Right lobe of liver (tissue), 6 donors: ENCODE data around the gene MCTP2. TPM values are rescaled to one million over a fixed set of nuclear protein-coding genes. Genes with fewer than 3 reads are reported as not detected.

ENCODE experiments used
- ATAC-seq, 4 donors: fragments of 200-7000 bp; cut with Tn5 transposase; one replicate each; pipeline ENCODE4 v1.9.1; 2020; ENCODE audit warnings: mild to moderate bottlenecking in 4 of 4, moderate library complexity in 4 of 4
- DNase-seq, 3 donors: peaks; one replicate each; pipeline ENCODE4 v3.0.0-alpha.2; 2020
- H3K27ac ChIP-seq, 3 donors: fragments of 200-600 bp; one replicate each; pipeline ENCODE4 v1.8.0; 2022
- H3K27me3 ChIP-seq, 2 donors: fragments of 200-600 bp; one replicate each; pipeline ENCODE4 v1.8.0; 2022
- H3K36me3 ChIP-seq, 4 donors: fragments of 200-600 bp; sonication (generic) in 1 of 4; one replicate each; pipeline versions ENCODE4 v1.5.1 to v1.8.0; 2017 to 2022; ENCODE audit warnings: control low read depth in 1 of 4
- H3K4me1 ChIP-seq, 4 donors: fragments of 200-600 bp; sonication (generic) in 1 of 4; one replicate each; pipeline versions ENCODE4 v1.5.1 to v1.8.0; 2017 to 2022; ENCODE audit warnings: control low read depth in 1 of 4
- H3K4me3 ChIP-seq, 3 donors: fragments of 200-600 bp; one replicate each; pipeline ENCODE4 v1.8.0; 2022
- H3K9me3 ChIP-seq, 4 donors: fragments of 200-600 bp; sonication (generic) in 1 of 4; one replicate each; pipeline versions ENCODE4 v1.5.1 to v1.8.0; 2017 to 2022; ENCODE audit warnings: control low read depth in 1 of 4
- POLR2A ChIP-seq: fragments of 450-650 bp; IDR thresholded peaks from one replicate; pipeline ENCODE4 v1.6.1; 2017; ENCODE audit warnings: antibody characterized with exemption, mild to moderate bottlenecking
- WGBS: methylation state at CpG from one replicate; pipeline ENCODE4 v1.1.6; 2018; ENCODE audit warnings: low coverage, low lambda C conversion rate; ENCODE audit not compliant: insufficient coverage; ENCODE audit errors: missing lambda C conversion rate; 5-methylcytosine and 5-hydroxymethylcytosine counted together
- intact Hi-C, 2 donors: fragments of 100-400 bp; cut with DNase I; formaldehyde crosslinking; loops; one replicate each; pipeline versions ENCODE4 v1.11.2 to v1.14.1; 2022
- total RNA-seq, 6 experiments: library from RNA; depleted of rRNA in 2 of 6; stranded (reverse); fragments of >200 nt in 2 of 6; fragmentation: NEBNext Ultra II Directional in 3 of 6; extraction: Animal tissue kit (Norgen Biotek cat#: 25700) in 3 of 6; gene quantifications; one replicate each; pipeline versions ENCODE4 v1.1.0 to v1.2.4, GENCODE V29; 2016 to 2023
- TF ChIP-seq, protein P1 (sequence below), 4 donors: fragments of 200-600 bp in 3 of 4; fragments of 450-650 bp in 1 of 4; IDR thresholded peaks; one replicate each; pipeline versions ENCODE4 v1.5.1 to v1.8.0; 2016 to 2022; ENCODE audit warnings: antibody characterized with exemption in 4 of 4, mild to moderate bottlenecking in 2 of 4
- donor health status: DM: no; HTN: yes; CAD: no.
- donor health status: DM: no; HTN: no; CAD: no.
- donor health status: DM: no; HTN: no; CAD: no.
- donor health status: DM: no; HTN: yes; CAD: no.
- donor health status: DM: no; HTN: yes; CAD: no.

The MCTP2 gene
- total RNA-seq, 6 experiments from 2014 or later: 1.8 to 5.3 (median 2.9) TPM

DNA sequence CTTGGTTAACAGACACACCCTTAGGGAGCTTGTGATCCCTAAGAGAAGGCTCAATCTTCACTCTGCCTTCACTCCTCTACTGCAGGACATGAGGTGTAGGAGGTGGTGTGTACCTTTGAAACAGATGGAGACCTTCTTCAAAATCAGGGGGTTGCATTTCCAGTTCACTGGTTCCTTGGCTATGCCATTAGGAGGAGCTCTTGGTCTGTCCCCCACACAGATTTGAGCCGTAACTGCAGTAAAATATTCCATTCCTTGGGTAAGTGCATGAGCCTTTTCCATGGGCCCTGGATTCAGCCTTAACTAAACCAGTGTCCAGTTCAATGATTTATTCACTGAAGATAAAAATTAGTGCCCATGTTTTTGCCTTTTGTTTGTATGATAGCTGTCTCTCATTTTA is 144.6 kb downstream of the MCTP2 start:
- ATAC-seq: no peak
- Histone ChIP-seq H3K9me3 (no peaks in the 10 kb centered on the region), H3K36me3 (no peaks in the 10 kb centered on the region), H3K4me1 (no peaks in the 10 kb centered on the region), H3K27me3 (no peaks in the 10 kb centered on the region), H3K4me3 (no peak overlapping the region), H3K27ac (no peak overlapping the region)
- TF ChIP-seq, protein P1, sequence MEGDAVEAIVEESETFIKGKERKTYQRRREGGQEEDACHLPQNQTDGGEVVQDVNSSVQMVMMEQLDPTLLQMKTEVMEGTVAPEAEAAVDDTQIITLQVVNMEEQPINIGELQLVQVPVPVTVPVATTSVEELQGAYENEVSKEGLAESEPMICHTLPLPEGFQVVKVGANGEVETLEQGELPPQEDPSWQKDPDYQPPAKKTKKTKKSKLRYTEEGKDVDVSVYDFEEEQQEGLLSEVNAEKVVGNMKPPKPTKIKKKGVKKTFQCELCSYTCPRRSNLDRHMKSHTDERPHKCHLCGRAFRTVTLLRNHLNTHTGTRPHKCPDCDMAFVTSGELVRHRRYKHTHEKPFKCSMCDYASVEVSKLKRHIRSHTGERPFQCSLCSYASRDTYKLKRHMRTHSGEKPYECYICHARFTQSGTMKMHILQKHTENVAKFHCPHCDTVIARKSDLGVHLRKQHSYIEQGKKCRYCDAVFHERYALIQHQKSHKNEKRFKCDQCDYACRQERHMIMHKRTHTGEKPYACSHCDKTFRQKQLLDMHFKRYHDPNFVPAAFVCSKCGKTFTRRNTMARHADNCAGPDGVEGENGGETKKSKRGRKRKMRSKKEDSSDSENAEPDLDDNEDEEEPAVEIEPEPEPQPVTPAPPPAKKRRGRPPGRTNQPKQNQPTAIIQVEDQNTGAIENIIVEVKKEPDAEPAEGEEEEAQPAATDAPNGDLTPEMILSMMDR (IDR thresholded peaks at IDR 0.05): peak in 1 of 4 donors; percentile 6
- TF ChIP-seq POLR2A: no peak
- no CpG with 5 or more reads among the region's 1 CpG for WGBS
- intact Hi-C loops: no loop called here
- DNase-seq: no peak

DNA sequence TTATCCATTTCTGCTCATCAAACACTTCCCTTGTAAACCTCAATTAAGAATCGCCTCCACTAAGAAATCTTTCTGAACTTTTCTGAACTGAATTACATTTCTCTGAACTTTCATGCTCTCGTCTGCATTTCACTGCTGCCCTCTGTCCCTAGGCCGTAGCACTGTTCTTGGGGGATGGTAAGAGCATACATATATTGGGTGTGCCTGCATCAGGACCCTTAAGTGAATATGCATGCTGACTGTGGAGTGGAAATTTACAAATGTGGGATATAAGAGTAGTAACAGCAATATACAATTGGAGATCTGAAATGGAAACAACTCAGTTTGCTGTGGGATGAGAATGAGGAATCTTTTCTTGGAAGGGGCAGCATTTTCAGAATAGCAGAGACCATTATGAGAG is 148.6 kb downstream of the MCTP2 start:
- Histone ChIP-seq H3K36me3 (no peaks in the 10 kb centered on the region), H3K4me1 (no peaks in the 10 kb centered on the region), H3K27ac (no peak overlapping the region), H3K4me3 (no peak overlapping the region), H3K9me3 (no peaks in the 10 kb centered on the region), H3K27me3 (no peaks in the 10 kb centered on the region)
- 57% methylated on average over 3 of the region's 3 CpGs for WGBS
- intact Hi-C loops: no loop called here
- no peak for ATAC-seq
- no peak for DNase-seq
- no peak for TF ChIP-seq POLR2A
- TF ChIP-seq, protein P1 (IDR thresholded peaks at IDR 0.05): no peak

DNA sequence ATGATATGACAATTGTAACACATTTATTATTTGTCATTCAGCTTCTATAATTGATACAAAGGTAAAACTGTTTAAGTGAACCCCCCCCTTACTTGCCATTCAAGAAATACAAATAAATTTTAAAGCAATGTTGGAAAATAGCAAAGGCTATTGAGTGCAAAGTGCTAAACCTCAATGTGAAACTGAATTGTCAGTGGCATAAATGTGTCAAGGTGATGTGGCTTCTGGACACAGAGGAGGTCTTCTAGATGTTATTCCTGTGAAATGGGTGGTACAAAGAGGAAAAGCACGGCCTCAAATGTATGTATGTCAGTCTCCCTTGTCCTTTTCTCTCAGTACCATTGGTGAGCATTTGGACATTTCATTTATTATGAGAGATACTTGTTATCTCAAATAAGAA is 149.4 kb downstream of the MCTP2 start:
- Histone ChIP-seq H3K27me3 (no peaks in the 10 kb centered on the region), H3K4me1 (no peaks in the 10 kb centered on the region), H3K9me3 (no peaks in the 10 kb centered on the region), H3K27ac (no peak overlapping the region), H3K4me3 (no peak overlapping the region), H3K36me3 (no peaks in the 10 kb centered on the region)
- ATAC-seq (no peak), DNase-seq (no peak)
- intact Hi-C loops: no loop called here
- no peak for TF ChIP-seq POLR2A
- TF ChIP-seq, protein P1 (IDR thresholded peaks at IDR 0.05): no peak
- WGBS: 40% methylated on average over 1 of the region's 1 CpG

DNA sequence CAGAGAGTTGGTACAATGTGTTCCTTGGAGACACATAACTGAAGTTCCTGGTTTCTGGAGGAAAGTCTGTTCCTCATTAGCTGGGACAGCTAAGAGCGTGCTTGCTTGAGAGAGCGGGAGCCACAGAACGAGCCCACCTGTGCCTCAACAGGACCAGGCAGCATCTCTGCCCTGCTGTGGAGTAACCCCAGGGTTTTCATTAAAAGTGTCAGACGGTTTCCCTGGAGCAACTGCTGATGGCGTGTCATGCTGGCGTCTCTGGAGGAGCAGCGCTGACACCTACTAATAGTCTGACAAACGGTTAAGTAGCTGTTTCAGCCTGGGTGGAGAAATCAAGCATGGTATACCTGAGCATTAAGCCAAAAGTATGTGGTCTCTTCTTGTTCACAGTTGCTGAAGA is 150.0 kb downstream of the MCTP2 start:
- Histone ChIP-seq H3K4me3 (no peak overlapping the region), H3K36me3 (no peaks in the 10 kb centered on the region), H3K9me3 (no peaks in the 10 kb centered on the region), H3K27ac (no peak overlapping the region), H3K4me1 (no peaks in the 10 kb centered on the region), H3K27me3 (no peaks in the 10 kb centered on the region)
- no peak for DNase-seq
- TF ChIP-seq, protein P1 (IDR thresholded peaks at IDR 0.05): no peak
- no peak for TF ChIP-seq POLR2A
- intact Hi-C loops: no loop called here
- ATAC-seq: no peak
- WGBS: 57% methylated on average over 8 of the region's 8 CpGs

DNA sequence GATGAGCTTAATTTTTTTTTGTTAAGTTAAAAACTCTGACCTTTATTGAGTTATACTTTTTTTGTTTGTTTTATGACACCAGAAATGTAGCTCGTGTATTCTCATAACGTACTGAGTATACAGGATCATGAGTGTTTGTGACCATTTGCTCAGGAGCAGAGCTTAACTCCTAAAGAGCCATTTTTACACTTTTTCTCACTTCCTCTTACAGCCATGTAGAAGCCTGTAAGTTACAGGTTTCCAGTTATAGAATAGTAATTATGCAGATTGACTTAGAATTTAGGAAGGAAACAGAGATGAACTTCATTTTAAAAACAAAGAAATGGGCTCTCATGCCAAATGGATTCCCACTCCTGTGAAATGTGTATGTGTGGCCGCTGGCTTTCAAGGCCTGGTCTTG is 151.7 kb downstream of the MCTP2 start:
- TF ChIP-seq, protein P1 (IDR thresholded peaks at IDR 0.05): no peak
- TF ChIP-seq POLR2A: no peak
- Histone ChIP-seq H3K27ac (no peak overlapping the region), H3K4me3 (no peak overlapping the region), H3K36me3 (no peaks in the 10 kb centered on the region), H3K4me1 (no peaks in the 10 kb centered on the region), H3K9me3 (no peaks in the 10 kb centered on the region), H3K27me3 (no peaks in the 10 kb centered on the region)
- intact Hi-C loops: no loop called here
- ATAC-seq (no peak), DNase-seq (no peak)
- WGBS: 54% methylated on average over 3 of the region's 3 CpGs
